Common myeloid progenitor, CD34-positive (primary cell): ENCODE measurements around the gene ATP5PF.

Experiments
- CTCF ChIA-PET: fragments of 350-600 bp; sonication (Branson Sonifier 250); formaldehyde crosslinking; loops from one replicate; lab custom pipeline; 2021; ENCODE audit warnings: antibody characterized with exemption; lab: Charles Lee
- POLR2A ChIA-PET: fragments of 350-600 bp; sonication (Branson Sonifier 250); formaldehyde crosslinking; loops from one replicate; lab custom pipeline; 2021; ENCODE audit warnings: antibody characterized with exemption; lab: Charles Lee
- DNase-seq, 3 donors: peaks; one replicate each; pipeline versions ENCODE4 v3.0.0 to v3.0.0-alpha.2; 2013
- H3K27ac ChIP-seq, 2 experiments: 1 replicate in 1 of 2; 2 replicates in 1 of 2; pipeline ENCODE4 v1.7.0; 2013; ENCODE audit warnings: inconsistent platforms in 2 of 2, low read length in 2 of 2, mild to moderate bottlenecking in 2 of 2, low read depth in 1 of 2, moderate library complexity in 1 of 2; ENCODE audit not compliant: severe bottlenecking in 2 of 2, insufficient read depth in 1 of 2, poor library complexity in 1 of 2
- H3K27me3 ChIP-seq, 5 experiments: replicated peaks in 2 of 5; 1 replicate in 3 of 5; 2 replicates in 2 of 5; pipeline versions ENCODE4 v1.6.1 to v1.7.0; 2013; ENCODE audit warnings: low read length in 4 of 5, mild to moderate bottlenecking in 2 of 5, moderate library complexity in 2 of 5, inconsistent platforms in 1 of 5; ENCODE audit not compliant: insufficient read depth in 5 of 5, control insufficient read depth in 4 of 5
- H3K36me3 ChIP-seq, 4 experiments: 1 replicate in 2 of 4; 2 replicates in 2 of 4; pipeline versions ENCODE4 v1.6.1 to v1.7.0; 2013; ENCODE audit warnings: low read length in 3 of 4, control low read depth in 1 of 4, mild to moderate bottlenecking in 1 of 4; ENCODE audit not compliant: control insufficient read depth in 4 of 4, insufficient read depth in 4 of 4
- H3K4me1 ChIP-seq, 4 experiments: 1 replicate in 3 of 4; 2 replicates in 1 of 4; pipeline versions ENCODE4 v1.6.1 to v1.7.1; 2013; ENCODE audit warnings: low read length in 3 of 4, mild to moderate bottlenecking in 3 of 4, control low read depth in 1 of 4, inconsistent platforms in 1 of 4, moderate library complexity in 1 of 4; ENCODE audit not compliant: control insufficient read depth in 4 of 4, insufficient read depth in 4 of 4; ENCODE audit errors: control extremely low read depth in 1 of 4
- H3K4me3 ChIP-seq, 7 experiments: 1 replicate in 4 of 7; 2 replicates in 3 of 7; pipeline versions ENCODE4 v1.5.1 to v1.7.0; 2013; ENCODE audit warnings: mild to moderate bottlenecking in 7 of 7, low read length in 6 of 7, moderate library complexity in 6 of 7, inconsistent platforms in 2 of 7, low read depth in 2 of 7, control low read depth in 1 of 7; ENCODE audit not compliant: insufficient read depth in 4 of 7, control insufficient read depth in 1 of 7; ENCODE audit errors: extremely low read depth in 1 of 7
- H3K9me3 ChIP-seq, 5 experiments: 1 replicate in 4 of 5; 2 replicates in 1 of 5; pipeline versions ENCODE4 v1.6.1 to v1.7.1; 2013; ENCODE audit warnings: low read length in 4 of 5, mild to moderate bottlenecking in 2 of 5, inconsistent platforms in 1 of 5, low read depth in 1 of 5, moderate library complexity in 1 of 5; ENCODE audit not compliant: control insufficient read depth in 4 of 5, insufficient read depth in 2 of 5; ENCODE audit errors: control extremely low read depth in 1 of 5
- WGBS: methylation state at CpG from one replicate; pipeline ENCODE4 v1.1.5; 2013; ENCODE audit not compliant: insufficient coverage; 5-methylcytosine and 5-hydroxymethylcytosine counted together

ATP5PF gene

DNA sequence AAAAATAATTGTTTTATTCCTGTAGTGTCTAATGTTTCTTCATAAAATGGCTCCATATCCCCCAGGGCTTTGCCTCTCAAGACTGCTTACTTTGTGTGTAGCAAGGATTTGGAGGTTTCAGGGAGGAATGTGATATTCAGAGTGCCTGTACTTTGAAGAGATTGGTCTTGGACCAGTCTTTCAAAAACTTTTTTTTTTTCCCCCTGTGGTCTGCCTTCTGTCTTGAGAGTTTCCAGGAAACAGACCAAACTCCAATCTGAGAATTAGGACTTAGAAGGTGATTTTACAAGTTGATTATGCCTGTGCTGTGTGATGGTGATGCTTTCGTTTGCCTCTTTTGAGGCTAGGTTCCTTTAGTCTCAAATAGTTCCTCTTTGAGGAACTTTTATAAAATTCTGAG is 26.0 kb upstream of the ATP5PF start:
- H3K4me3 ChIP-seq: no peak overlapping the region
- peaks cover 33 to 68% (median 49%) of the 10 kb centered on the region in 4 experiments for H3K36me3 ChIP-seq
- ChIA-PET CTCF (no interaction called here), POLR2A (no interaction called here)
- DNase-seq: no peak
- H3K4me1 ChIP-seq: no peaks in the 10 kb centered on the region
- no peaks in the 10 kb centered on the region for H3K27me3 ChIP-seq
- no peak overlapping the region for H3K27ac ChIP-seq
- WGBS: no CpG with 5 or more reads among the region's 1 CpG
- H3K9me3 ChIP-seq: no peaks in the 10 kb centered on the region

DNA sequence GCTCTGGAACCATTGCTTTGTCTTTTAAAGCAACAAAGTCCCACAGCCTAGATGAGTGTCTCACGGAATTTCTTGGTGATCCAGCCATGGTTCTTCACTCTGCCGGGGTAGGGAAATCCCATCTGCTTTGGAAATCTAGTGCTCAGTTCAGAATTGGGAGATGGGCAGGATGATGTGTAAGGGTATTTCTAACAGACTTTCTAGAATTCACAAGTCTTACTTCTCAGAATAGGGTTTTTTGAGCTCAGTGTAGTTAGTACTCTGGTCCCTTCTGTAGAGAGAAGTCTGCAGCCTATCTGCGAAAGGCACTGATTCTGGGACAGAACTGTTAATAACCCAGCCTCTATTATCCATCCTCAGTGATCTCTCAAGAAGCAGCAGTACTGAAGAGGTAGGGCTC is 25.4 kb upstream of the ATP5PF start:
- ChIA-PET CTCF (no interaction called here), POLR2A (interaction anchor here (0.6 kb wide), 1 partner anchor 60 kb away, joined by 3 read pairs; no protein-coding TSS in a partner anchor)
- 100% methylated on average over 3 of the region's 3 CpGs for WGBS

DNA sequence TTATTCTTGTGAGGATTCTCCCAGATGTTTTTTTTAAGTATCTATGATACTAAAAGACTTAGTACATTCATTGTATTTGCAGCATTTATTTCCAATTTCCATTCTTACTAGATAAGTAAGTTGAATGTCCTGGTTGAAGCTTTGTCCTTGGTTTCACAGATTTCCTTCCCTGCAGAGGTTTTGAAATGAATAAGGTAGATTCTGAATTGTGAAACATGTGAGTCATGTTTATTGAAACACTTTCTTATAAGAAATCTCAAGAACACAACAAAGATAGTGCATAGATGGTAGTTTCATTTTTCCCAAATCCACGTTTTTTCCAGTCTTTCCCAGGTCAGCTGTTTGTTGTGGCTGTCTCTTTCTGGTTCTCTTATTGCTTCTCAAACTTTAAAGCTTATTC is 24.9 kb upstream of the ATP5PF start:
- ChIA-PET POLR2A (interaction anchor here (0.6 kb wide), 1 partner anchor 59 kb away, joined by 3 read pairs; no protein-coding TSS in a partner anchor), CTCF (no interaction called here)
- 100% methylated on average over 1 of the region's 1 CpG for WGBS
- H3K27ac ChIP-seq: no peak overlapping the region
- H3K36me3 ChIP-seq: peaks cover 36 to 69% (median 49%) of the 10 kb centered on the region in 4 experiments
- no peak overlapping the region for H3K4me3 ChIP-seq
- DNase-seq: no peak
- no peaks in the 10 kb centered on the region for H3K4me1 ChIP-seq
- no peaks in the 10 kb centered on the region for H3K27me3 ChIP-seq
- H3K9me3 ChIP-seq: no peaks in the 10 kb centered on the region

More for the DNA sequence above, 25.4 kb upstream of the ATP5PF start:
- Histone ChIP-seq H3K27ac (no peak overlapping the region), H3K27me3 (no peaks in the 10 kb centered on the region), H3K4me1 (no peaks in the 10 kb centered on the region), H3K36me3 (peaks cover 32 to 67% (median 50%) of the 10 kb centered on the region in 4 experiments), H3K9me3 (no peaks in the 10 kb centered on the region), H3K4me3 (no peak overlapping the region)
- no peak for DNase-seq

DNA sequence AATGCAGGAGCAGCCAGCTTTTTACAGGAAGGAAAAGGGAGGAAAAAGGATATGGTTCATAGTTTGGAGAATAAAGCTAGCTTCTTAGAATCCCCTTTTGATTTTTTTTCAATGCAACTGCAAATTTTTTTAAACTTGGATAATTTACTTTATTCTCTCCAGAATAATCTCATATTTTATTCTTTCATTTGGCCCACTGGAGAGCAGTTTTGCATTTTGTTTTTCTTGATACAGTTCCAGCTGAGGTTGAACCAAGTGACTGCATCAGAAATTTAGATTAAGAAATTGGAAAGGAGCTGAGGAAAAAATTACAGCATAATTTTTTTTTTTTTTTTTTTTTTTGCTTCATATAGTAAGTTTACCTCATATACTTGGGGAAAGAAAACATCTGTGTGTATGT is 22.8 kb upstream of the ATP5PF start:
- H3K9me3 ChIP-seq: no peaks in the 10 kb centered on the region
- H3K4me1 ChIP-seq: no peaks in the 10 kb centered on the region
- CTCF ChIA-PET: interaction anchor here (0.8 to 1.5 kb wide), 2 partner anchors 13 to 149 kb away, joined by 3 to 4 read pairs; no protein-coding TSS in a partner anchor

DNA sequence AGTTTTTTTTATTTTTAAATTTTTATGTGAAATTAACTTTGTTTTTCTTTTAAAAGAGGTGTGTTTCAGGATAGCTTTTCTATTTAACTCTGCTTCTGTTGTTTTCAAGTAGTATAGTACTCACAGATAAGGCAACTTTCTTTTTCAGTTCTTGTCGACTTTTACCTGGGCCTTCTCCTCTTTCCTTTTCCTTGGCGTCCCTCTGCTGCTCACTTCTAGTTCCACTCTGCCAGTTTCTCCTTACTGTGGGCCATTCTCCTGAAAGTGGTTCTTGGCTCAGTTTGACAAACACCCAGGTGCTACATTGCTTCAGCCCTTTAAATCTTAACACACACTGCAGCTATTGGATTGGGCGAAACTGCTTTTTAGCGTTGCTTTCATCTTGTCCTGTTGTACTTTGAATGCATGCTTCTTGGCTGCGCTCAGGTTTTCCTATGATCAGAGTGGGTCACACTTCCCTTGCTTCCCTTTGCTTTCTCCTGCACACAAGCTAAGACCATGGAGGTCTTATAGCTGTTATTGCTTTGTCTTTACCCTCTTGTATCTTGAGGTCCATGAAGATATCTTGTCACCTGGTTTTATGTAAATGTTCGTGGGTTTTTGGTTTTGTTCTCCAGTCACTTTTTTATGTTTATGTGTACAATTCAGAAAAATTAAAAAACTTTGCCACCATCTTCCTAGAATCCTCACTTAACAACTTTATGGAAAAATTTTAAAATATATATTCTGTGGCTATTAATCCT is 21.7 kb upstream of the ATP5PF start:
- Histone ChIP-seq H3K36me3 (peaks cover 35 to 66% (median 48%) of the 10 kb centered on the region in 4 experiments), H3K27ac (no peak overlapping the region), H3K4me3 (no peak overlapping the region), H3K27me3 (no peaks in the 10 kb centered on the region), H3K9me3 (no peaks in the 10 kb centered on the region), H3K4me1 (no peaks in the 10 kb centered on the region)
- DNase-seq: no peak
- CTCF ChIA-PET: interaction anchor here (1.0 kb wide), 1 partner anchor 30 kb away, joined by 3 read pairs; no protein-coding TSS in a partner anchor
- POLR2A ChIA-PET: no interaction called here
- WGBS: 98% methylated on average over 5 of the region's 6 CpGs

More for the DNA sequence above, 22.8 kb upstream of the ATP5PF start:
- H3K36me3 ChIP-seq: peaks cover 33 to 65% (median 45%) of the 10 kb centered on the region in 4 experiments
- H3K27me3 ChIP-seq: no peaks in the 10 kb centered on the region
- no peak overlapping the region for H3K27ac ChIP-seq
- no peak overlapping the region for H3K4me3 ChIP-seq
- no peak for DNase-seq
- POLR2A ChIA-PET: no interaction called here

DNA sequence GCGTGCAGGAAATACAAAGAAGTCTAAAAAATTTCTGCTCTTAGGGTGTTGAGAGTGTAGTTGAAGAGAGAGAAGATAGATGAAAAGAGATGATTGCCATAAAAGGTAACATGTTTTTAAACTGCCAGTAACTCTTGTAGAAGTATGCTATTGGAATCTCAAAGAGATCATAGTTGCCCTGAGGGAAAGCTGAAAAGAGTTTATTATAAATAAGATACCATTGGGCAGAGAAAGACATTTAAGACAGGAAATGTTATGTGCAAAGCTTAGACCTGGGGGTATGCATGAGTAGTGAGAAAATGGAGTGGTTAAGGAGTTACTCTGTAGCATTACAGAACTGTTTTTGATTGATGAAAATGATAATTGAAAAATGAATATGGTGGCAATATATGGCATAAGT is 17.7 kb upstream of the ATP5PF start:
- H3K4me3 ChIP-seq: no peak overlapping the region
- H3K9me3 ChIP-seq: no peaks in the 10 kb centered on the region
- H3K36me3 ChIP-seq: peaks cover 12 to 42% (median 28%) of the 10 kb centered on the region in 4 experiments
- WGBS: 100% methylated on average over 1 of the region's 1 CpG
- peaks cover 0 to 6% (median 0%) of the 10 kb centered on the region in 4 experiments for H3K4me1 ChIP-seq
- ChIA-PET CTCF (interaction anchor here (0.9 to 1.8 kb wide), 2 partner anchors 8 to 18 kb away, joined by 3 to 5 read pairs; no protein-coding TSS in a partner anchor), POLR2A (interaction anchor here (0.7 kb wide), 1 partner anchor 112 kb away, joined by 3 read pairs; no protein-coding TSS in a partner anchor)
- no peak overlapping the region for H3K27ac ChIP-seq
- no peak for DNase-seq
- no peaks in the 10 kb centered on the region for H3K27me3 ChIP-seq

DNA sequence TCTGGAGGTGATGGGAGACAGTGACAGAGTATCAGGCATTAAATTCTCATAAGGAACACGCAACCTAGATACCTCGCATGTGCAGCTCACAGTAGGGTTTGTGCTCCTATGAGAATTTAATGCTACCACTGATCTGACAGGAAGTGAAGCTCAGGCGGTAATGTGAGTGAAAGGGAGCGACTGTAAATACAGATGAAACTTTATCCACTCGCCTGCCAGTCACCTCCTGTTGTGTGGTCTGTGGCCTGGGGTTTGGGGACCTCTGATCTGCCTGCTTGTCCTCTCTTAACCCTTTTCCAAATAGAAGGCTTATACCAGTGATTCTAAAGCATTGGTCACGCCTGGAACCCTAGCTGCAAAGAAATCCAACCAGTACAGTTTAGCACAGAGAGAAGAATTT is 15.4 kb upstream of the ATP5PF start:
- POLR2A ChIA-PET: no interaction called here
- peaks cover 0 to 6% (median 0%) of the 10 kb centered on the region in 4 experiments for H3K4me1 ChIP-seq
- DNase-seq: peak in 2 of 3 donors; percentile 58 to 63
- peak overlapping the region in 1 of 2 experiments; percentile 41 for H3K27ac ChIP-seq
- no peaks in the 10 kb centered on the region for H3K27me3 ChIP-seq
- CTCF ChIA-PET: interaction anchor here (1.1 to 2.4 kb wide), 3 partner anchors 51 to 355 kb away, joined by 3 to 7 read pairs (median 6); no protein-coding TSS in a partner anchor
- no peak overlapping the region for H3K4me3 ChIP-seq
- 48% methylated on average over 5 of the region's 6 CpGs for WGBS
- H3K36me3 ChIP-seq: peaks cover 15 to 46% (median 29%) of the 10 kb centered on the region in 4 experiments
- no peaks in the 10 kb centered on the region for H3K9me3 ChIP-seq
